Measurements from ENCODE around the gene MEGF6.
"Not testable (repeated sequence)": the region's sequence is repeated elsewhere in the genome, so short reads cannot be mapped to it uniquely, and the experiment has no call there.

The MEGF6 gene

DNA sequence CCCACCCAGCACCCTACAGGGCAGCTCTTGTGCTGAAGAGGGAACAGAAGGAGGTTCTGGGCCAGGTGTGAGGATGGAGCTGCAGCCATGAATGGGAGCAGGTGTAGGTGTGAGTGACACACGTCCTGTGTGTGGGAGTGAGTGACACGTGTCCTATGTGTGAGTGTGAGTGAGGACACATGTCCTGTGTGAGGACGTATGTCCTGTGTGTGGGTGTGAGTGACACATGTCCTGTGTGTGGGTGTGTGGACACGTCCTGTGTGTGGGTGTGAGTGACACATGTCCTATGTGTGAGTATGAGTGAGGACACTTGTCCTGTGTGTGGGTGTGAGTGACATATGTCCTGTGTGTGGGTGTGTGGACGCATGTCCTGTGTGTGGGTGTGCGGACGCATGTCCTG is 26.4 kb downstream of the MEGF6 start:
- TF ChIP-seq, protein P1, sequence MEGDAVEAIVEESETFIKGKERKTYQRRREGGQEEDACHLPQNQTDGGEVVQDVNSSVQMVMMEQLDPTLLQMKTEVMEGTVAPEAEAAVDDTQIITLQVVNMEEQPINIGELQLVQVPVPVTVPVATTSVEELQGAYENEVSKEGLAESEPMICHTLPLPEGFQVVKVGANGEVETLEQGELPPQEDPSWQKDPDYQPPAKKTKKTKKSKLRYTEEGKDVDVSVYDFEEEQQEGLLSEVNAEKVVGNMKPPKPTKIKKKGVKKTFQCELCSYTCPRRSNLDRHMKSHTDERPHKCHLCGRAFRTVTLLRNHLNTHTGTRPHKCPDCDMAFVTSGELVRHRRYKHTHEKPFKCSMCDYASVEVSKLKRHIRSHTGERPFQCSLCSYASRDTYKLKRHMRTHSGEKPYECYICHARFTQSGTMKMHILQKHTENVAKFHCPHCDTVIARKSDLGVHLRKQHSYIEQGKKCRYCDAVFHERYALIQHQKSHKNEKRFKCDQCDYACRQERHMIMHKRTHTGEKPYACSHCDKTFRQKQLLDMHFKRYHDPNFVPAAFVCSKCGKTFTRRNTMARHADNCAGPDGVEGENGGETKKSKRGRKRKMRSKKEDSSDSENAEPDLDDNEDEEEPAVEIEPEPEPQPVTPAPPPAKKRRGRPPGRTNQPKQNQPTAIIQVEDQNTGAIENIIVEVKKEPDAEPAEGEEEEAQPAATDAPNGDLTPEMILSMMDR (IDR thresholded peaks at IDR 0.05; ENCODE audit: insufficient read depth, low read depth, low read length, missing control alignments): no peak
- DNase-seq (ENCODE audit: low read depth): no peak
- no peak overlapping the region for H3K4me3 ChIP-seq (ENCODE audit: low read depth, low read length)

- H3K4me3 ChIP-seq (ENCODE audit: low read depth, low read length); DNase-seq (ENCODE audit: low read depth): not testable (repeated sequence)
Measured at GRCh38 chr1:3583751-3584150, 27.6 kb downstream of the MEGF6 start.

GRCh38 chr1:3581296-3582036 is 29.8 kb downstream of the MEGF6 start:
- H3K4me3 ChIP-seq (ENCODE audit: low read depth, low read length): no peak overlapping the region
- DNase-seq (ENCODE audit: low read depth): no peak
- TF ChIP-seq, protein P1 (IDR thresholded peaks at IDR 0.05; ENCODE audit: insufficient read depth, low read depth, low read length, missing control alignments): no peak

- TF ChIP-seq, protein P1 (IDR thresholded peaks at IDR 0.05; ENCODE audit: insufficient read depth, low read depth, low read length, missing control alignments): no peak
- H3K4me3 ChIP-seq (ENCODE audit: low read depth, low read length): no peak overlapping the region
- DNase-seq (ENCODE audit: low read depth): no peak
Measured at GRCh38 chr1:3580231-3580630, 31.1 kb downstream of the MEGF6 start.

- no peak overlapping the region for H3K4me3 ChIP-seq (ENCODE audit: low read depth, low read length)
- TF ChIP-seq, protein P1 (IDR thresholded peaks at IDR 0.05; ENCODE audit: insufficient read depth, low read depth, low read length, missing control alignments): no peak
- DNase-seq (ENCODE audit: low read depth): no peak
Measured at GRCh38 chr1:3579626-3580025, 31.7 kb downstream of the MEGF6 start.

DNA sequence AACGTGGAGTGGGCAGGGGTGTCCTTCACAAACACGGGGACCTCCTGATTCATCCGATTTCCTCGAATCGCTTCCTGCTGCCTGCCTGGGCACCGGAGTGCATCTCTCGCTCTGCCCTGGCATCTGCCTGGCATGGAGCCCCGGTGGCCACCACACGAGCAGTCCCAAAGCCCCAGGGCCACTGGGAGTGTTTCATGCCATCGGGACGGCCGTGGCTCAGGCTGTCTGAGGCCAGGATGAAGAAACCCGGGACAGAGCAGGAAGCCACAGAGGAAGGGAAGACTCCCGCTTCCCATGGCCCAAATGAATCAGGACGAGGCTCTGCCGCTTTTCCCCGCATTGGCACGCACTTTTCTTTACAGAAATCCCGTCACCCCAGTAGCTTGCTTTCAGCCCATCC is 32.4 kb downstream of the MEGF6 start:
- no peak overlapping the region for H3K4me3 ChIP-seq (ENCODE audit: low read depth, low read length)
- no peak for DNase-seq (ENCODE audit: low read depth)
- TF ChIP-seq, protein P1 (IDR thresholded peaks at IDR 0.05; ENCODE audit: insufficient read depth, low read depth, low read length, missing control alignments): no peak

GRCh38 chr1:3578433-3578805 is 32.9 kb downstream of the MEGF6 start:
- DNase-seq (ENCODE audit: low read depth): no peak
- TF ChIP-seq, protein P1 (IDR thresholded peaks at IDR 0.05; ENCODE audit: insufficient read depth, low read depth, low read length, missing control alignments): no peak
- H3K4me3 ChIP-seq (ENCODE audit: low read depth, low read length): no peak overlapping the region
